ENCODE measurements around the gene THOP1. TPM values are rescaled to one million over a fixed set of nuclear protein-coding genes. Genes with fewer than 3 reads are reported as not detected.
A peak's percentile ranks its signal among the peaks of the same experiment; 100 is the strongest.

The THOP1 gene
- total and polyA plus RNA-seq, 10 of the 15 experiments (the other 5 are each of a cell fraction or from before 2014, with no cell fraction given) = 1.9 to 270 (median 169) TPM

- TF ChIP-seq, protein P1, sequence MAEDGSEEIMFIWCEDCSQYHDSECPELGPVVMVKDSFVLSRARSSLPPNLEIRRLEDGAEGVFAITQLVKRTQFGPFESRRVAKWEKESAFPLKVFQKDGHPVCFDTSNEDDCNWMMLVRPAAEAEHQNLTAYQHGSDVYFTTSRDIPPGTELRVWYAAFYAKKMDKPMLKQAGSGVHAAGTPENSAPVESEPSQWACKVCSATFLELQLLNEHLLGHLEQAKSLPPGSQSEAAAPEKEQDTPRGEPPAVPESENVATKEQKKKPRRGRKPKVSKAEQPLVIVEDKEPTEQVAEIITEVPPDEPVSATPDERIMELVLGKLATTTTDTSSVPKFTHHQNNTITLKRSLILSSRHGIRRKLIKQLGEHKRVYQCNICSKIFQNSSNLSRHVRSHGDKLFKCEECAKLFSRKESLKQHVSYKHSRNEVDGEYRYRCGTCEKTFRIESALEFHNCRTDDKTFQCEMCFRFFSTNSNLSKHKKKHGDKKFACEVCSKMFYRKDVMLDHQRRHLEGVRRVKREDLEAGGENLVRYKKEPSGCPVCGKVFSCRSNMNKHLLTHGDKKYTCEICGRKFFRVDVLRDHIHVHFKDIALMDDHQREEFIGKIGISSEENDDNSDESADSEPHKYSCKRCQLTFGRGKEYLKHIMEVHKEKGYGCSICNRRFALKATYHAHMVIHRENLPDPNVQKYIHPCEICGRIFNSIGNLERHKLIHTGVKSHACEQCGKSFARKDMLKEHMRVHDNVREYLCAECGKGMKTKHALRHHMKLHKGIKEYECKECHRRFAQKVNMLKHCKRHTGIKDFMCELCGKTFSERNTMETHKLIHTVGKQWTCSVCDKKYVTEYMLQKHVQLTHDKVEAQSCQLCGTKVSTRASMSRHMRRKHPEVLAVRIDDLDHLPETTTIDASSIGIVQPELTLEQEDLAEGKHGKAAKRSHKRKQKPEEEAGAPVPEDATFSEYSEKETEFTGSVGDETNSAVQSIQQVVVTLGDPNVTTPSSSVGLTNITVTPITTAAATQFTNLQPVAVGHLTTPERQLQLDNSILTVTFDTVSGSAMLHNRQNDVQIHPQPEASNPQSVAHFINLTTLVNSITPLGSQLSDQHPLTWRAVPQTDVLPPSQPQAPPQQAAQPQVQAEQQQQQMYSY (CRISPR knock-in tag; IDR thresholded peaks at IDR 0.05) = no peak
- TF ChIP-seq POLR2A (IDR thresholded peaks at IDR 0.05; ENCODE audit: low read depth, low read length) (no peak), SUPT20H (IDR thresholded peaks at IDR 0.05; ENCODE audit: borderline replicate concordance, control insufficient read depth, low read depth, low read length) (no peak), RUNX3 (IDR thresholded peaks at IDR 0.05; ENCODE audit: low read length) (no peak), MTA3 (IDR thresholded peaks at IDR 0.05; ENCODE audit: borderline replicate concordance, low read length) (no peak), HDAC2 (IDR thresholded peaks at IDR 0.05) (no peak), SMC3 (IDR thresholded peaks at IDR 0.05; ENCODE audit: borderline replicate concordance, low read length) (no peak), IRF4 (IDR thresholded peaks at IDR 0.05; ENCODE audit: low read depth, low read length) (no peak), EP300 (IDR thresholded peaks at IDR 0.05; ENCODE audit: borderline replicate concordance in 1 of 2, control insufficient read depth in 1 of 2, low read depth in 2 of 2, low read length in 2 of 2) (no peak), POLR2AphosphoS2 (IDR thresholded peaks at IDR 0.05; ENCODE audit: low read depth, low read length) (no peak)
These were observed 42.2 kb upstream of the THOP1 start (continued) for GRCh38 chr19:2743099-2743498.

- Histone ChIP-seq H3K9me3 (replicated peaks; ENCODE audit: control insufficient read depth, insufficient read depth, low read length) (no peaks in the 10 kb centered on the region), H3K4me3 (no peak overlapping the region), H3K4me2 (ENCODE audit: control insufficient read depth, insufficient read depth) (no peak overlapping the region), H3K27me3 (replicated peaks in 1 of 2; ENCODE audit: control insufficient read depth in 2 of 2, insufficient read depth in 2 of 2, low read length in 1 of 2) (no peaks in the 10 kb centered on the region), H3K4me1 (ENCODE audit: control insufficient read depth, insufficient read depth, low read length) (peaks cover 17% of the 10 kb centered on the region), H3K9ac (ENCODE audit: control insufficient read depth, insufficient read depth, low read length) (no peak overlapping the region), H4K20me1 (ENCODE audit: control insufficient read depth, insufficient read depth) (no peaks in the 10 kb centered on the region), H3K79me2 (ENCODE audit: control insufficient read depth, insufficient read depth, low read length) (peaks cover 5% of the 10 kb centered on the region), H3K27ac (ENCODE audit: control insufficient read depth, insufficient read depth) (no peak overlapping the region), H3K36me3 (ENCODE audit: control insufficient read depth in 2 of 2, insufficient read depth in 2 of 2, low read length in 1 of 2) (no peaks in the 10 kb centered on the region), H2AFZ (ENCODE audit: control insufficient read depth, low read depth, low read length) (no peak overlapping the region)
- ChIA-PET CTCF (no interaction called here), SMC1A (ENCODE audit: uncharacterized antibody, unreplicated experiment) (interaction anchor here (0.6 to 0.7 kb wide), 2 partner anchors 86 to 96 kb away, joined by 3 read pairs; no protein-coding TSS in a partner anchor), RAD21 (ENCODE audit: unreplicated experiment) (no interaction called here), POLR2A (interaction anchor here (1.3 kb wide), 1 partner anchor 42 kb away, joined by 3 read pairs; no protein-coding TSS in a partner anchor)
- ATAC-seq (no peak), FAIRE-seq (no peak), DNase-seq (ENCODE audit: low read depth, low spot score) (no peak)
- in situ Hi-C loops (cut with MboI) (no loop called here), intact Hi-C loops (cut with micrococcal nuclease; ENCODE audit: unreplicated experiment) (loop anchor here (10.0 kb wide), 1 partner anchor 279 kb away; no protein-coding TSS in a partner anchor)
- BruUV-seq (replicated peaks) = no TSS peak
- WGBS (ENCODE audit: insufficient coverage, insufficient replicate concordance, low lambda C conversion rate, missing lambda C conversion rate) = 11% methylated on average over 4 of the region's 4 CpGs
- TF ChIP-seq, protein P2, sequence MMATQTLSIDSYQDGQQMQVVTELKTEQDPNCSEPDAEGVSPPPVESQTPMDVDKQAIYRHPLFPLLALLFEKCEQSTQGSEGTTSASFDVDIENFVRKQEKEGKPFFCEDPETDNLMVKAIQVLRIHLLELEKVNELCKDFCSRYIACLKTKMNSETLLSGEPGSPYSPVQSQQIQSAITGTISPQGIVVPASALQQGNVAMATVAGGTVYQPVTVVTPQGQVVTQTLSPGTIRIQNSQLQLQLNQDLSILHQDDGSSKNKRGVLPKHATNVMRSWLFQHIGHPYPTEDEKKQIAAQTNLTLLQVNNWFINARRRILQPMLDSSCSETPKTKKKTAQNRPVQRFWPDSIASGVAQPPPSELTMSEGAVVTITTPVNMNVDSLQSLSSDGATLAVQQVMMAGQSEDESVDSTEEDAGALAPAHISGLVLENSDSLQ (IDR thresholded peaks at IDR 0.05) = peak; percentile 81
- TF ChIP-seq POLR2AphosphoS5 (IDR thresholded peaks at IDR 0.05; ENCODE audit: low read length) = no peak
- TF ChIP-seq PBX3 (IDR thresholded peaks at IDR 0.05; ENCODE audit: insufficient replicate concordance, low read depth, low read length) = peak; percentile 52
These were observed 41.2 kb upstream of the THOP1 start for GRCh38 chr19:2744113-2744512.

All from GM12878 (cell line).